ENCODE data around the gene IGSF3. TPM values are rescaled to one million over a fixed set of nuclear protein-coding genes. Genes with fewer than 3 reads are reported as not detected.

Gene IGSF3
- polyA plus RNA-seq, 1 donor (not counting 4 experiments of a cell fraction or from before 2014, with no cell fraction given) = 47.4 TPM

DNA sequence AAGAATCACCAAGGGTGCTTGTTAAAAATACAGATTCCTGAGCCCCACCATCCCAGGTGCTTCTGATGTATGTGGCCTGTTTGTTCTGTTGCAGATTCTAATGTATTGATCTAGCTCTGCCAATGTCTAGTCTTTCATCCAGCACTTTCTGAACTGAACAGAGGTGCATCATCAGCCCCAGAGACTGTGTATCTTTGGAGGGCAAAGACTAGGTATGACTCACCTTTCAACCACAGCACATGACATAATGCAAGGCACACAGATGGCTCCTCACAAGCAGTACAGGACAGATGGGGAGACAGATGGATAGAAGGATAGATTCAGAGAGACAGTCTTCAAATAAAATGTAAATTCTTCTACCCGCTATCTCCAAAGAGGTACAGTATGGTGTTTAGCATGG is 129.0 kb downstream of the IGSF3 start:
- H3K9ac ChIP-seq (ENCODE audit: control insufficient read depth, extremely low read depth, insufficient read depth, low read length) = no peak overlapping the region
- no peaks in the 10 kb centered on the region for H3K9me3 ChIP-seq (ENCODE audit: control insufficient read depth, low read depth, low read length)
- peaks cover 43% of the 10 kb centered on the region for H3K4me1 ChIP-seq (ENCODE audit: control insufficient read depth, extremely low read depth, insufficient read depth, low read length)
- DNase-seq (ENCODE audit: low read depth, low spot score) (peak; percentile 36), FAIRE-seq (peak; percentile 97)
- H3K9me1 ChIP-seq (ENCODE audit: control insufficient read depth, extremely low read depth, insufficient read depth, low read length) = no peaks in the 10 kb centered on the region
- dilution Hi-C loops (cut with MboI; ENCODE audit: extremely low pct_ligation_motif_present, low sequenced_read_pairs) = no loop called here
- no peak overlapping the region for H3K4me3 ChIP-seq (ENCODE audit: control insufficient read depth in 2 of 3, extremely low read depth in 1 of 3, insufficient read depth in 2 of 3, low read depth in 1 of 3, low read length in 3 of 3)
- H2AFZ ChIP-seq (ENCODE audit: control insufficient read depth, low read length) = no peak overlapping the region
- no peaks in the 10 kb centered on the region for H3K79me2 ChIP-seq (ENCODE audit: control insufficient read depth, insufficient read depth, low read length)
- no peaks in the 10 kb centered on the region for H4K20me1 ChIP-seq (ENCODE audit: control insufficient read depth, extremely low read depth, insufficient read depth, low read length)
- peaks cover 4 to 15% of the 10 kb centered on the region in 2 experiments for H3K36me3 ChIP-seq (ENCODE audit: control insufficient read depth in 2 of 2, extremely low read depth in 1 of 2, insufficient read depth in 2 of 2, low read length in 2 of 2)
- no peak overlapping the region for H3K4me2 ChIP-seq (ENCODE audit: control insufficient read depth, extremely low read depth, insufficient read depth, low read depth, low read length)
- H3K27ac ChIP-seq (ENCODE audit: control insufficient read depth, insufficient read depth, low read length) = peak overlapping the region; percentile 67
- H3K27me3 ChIP-seq (ENCODE audit: control insufficient read depth, extremely low read depth, insufficient read depth, low read length) = no peaks in the 10 kb centered on the region
- TF ChIP-seq EZH2 (IDR thresholded peaks at IDR 0.05; ENCODE audit: low read length) (no peak), CTCF (optimal IDR thresholded peaks at IDR 0.05 in 1 of 3, IDR thresholded peaks at IDR 0.05 in 1 of 3, conservative IDR thresholded peaks at IDR 0.05 in 1 of 3; ENCODE audit: extremely low read depth in 1 of 3, insufficient read depth in 2 of 3, low read length in 3 of 3) (no peak)

GRCh38 chr1:116537898-116538297 is 129.6 kb downstream of the IGSF3 start:
- no peaks in the 10 kb centered on the region for H3K79me2 ChIP-seq (ENCODE audit: control insufficient read depth, insufficient read depth, low read length)
- peaks cover 1 to 10% of the 10 kb centered on the region in 2 experiments for H3K36me3 ChIP-seq (ENCODE audit: control insufficient read depth in 2 of 2, extremely low read depth in 1 of 2, insufficient read depth in 2 of 2, low read length in 2 of 2)
- H3K9ac ChIP-seq (ENCODE audit: control insufficient read depth, extremely low read depth, insufficient read depth, low read length) = no peak overlapping the region
- H3K27me3 ChIP-seq (ENCODE audit: control insufficient read depth, extremely low read depth, insufficient read depth, low read length) = no peaks in the 10 kb centered on the region
- dilution Hi-C loops (cut with MboI; ENCODE audit: extremely low pct_ligation_motif_present, low sequenced_read_pairs) = no loop called here
- no peak overlapping the region for H3K4me3 ChIP-seq (ENCODE audit: control insufficient read depth in 2 of 3, extremely low read depth in 1 of 3, insufficient read depth in 2 of 3, low read depth in 1 of 3, low read length in 3 of 3)
- TF ChIP-seq CTCF (optimal IDR thresholded peaks at IDR 0.05 in 1 of 3, IDR thresholded peaks at IDR 0.05 in 1 of 3, conservative IDR thresholded peaks at IDR 0.05 in 1 of 3; ENCODE audit: extremely low read depth in 1 of 3, insufficient read depth in 2 of 3, low read length in 3 of 3) (no peak), EZH2 (IDR thresholded peaks at IDR 0.05; ENCODE audit: low read length) (no peak)
- no peaks in the 10 kb centered on the region for H3K9me1 ChIP-seq (ENCODE audit: control insufficient read depth, extremely low read depth, insufficient read depth, low read length)
- H2AFZ ChIP-seq (ENCODE audit: control insufficient read depth, low read length) = no peak overlapping the region
- H3K27ac ChIP-seq (ENCODE audit: control insufficient read depth, insufficient read depth, low read length) = peak overlapping the region; percentile 67
- no peak overlapping the region for H3K4me2 ChIP-seq (ENCODE audit: control insufficient read depth, extremely low read depth, insufficient read depth, low read depth, low read length)
- H4K20me1 ChIP-seq (ENCODE audit: control insufficient read depth, extremely low read depth, insufficient read depth, low read length) = no peaks in the 10 kb centered on the region
- peaks cover 43% of the 10 kb centered on the region for H3K4me1 ChIP-seq (ENCODE audit: control insufficient read depth, extremely low read depth, insufficient read depth, low read length)
- no peak for DNase-seq (ENCODE audit: low read depth, low spot score)
- FAIRE-seq = no peak
- H3K9me3 ChIP-seq (ENCODE audit: control insufficient read depth, low read depth, low read length) = no peaks in the 10 kb centered on the region

Data from keratinocyte (primary cell).